PC-3 (cell line): ENCODE data around the gene ARHGEF7. TPM values are rescaled to one million over a fixed set of nuclear protein-coding genes. Genes with fewer than 3 reads are reported as not detected.
"Not testable (repeated sequence)": the region's sequence is repeated elsewhere in the genome, so short reads cannot be mapped to it uniquely, and the experiment has no call there.

Source experiments
- ATAC-seq: fragments of 200-7000 bp; cut with Tn5 transposase; 2 replicates; pipeline ENCODE4 v1.9.1; 2020; ENCODE audit warnings: mild to moderate bottlenecking, moderate library complexity
- BruUV-seq: library from RNA; stranded (reverse); fragments of 400-500 nt; replicated peaks from 2 replicates; lab custom pipeline; 2021; lab: Mats Ljungman, UMichigan
- CTCF ChIA-PET: fragments of 300-600 bp; sonication (Branson Sonifier 250); formaldehyde crosslinking; loops from one replicate; lab custom pipeline; 2022; ENCODE audit warnings: antibody characterized with exemption; lab: Charles Lee
- POLR2A ChIA-PET: fragments of 300-600 bp; sonication (Branson Sonifier 250); formaldehyde crosslinking; loops from one replicate; lab custom pipeline; 2022; ENCODE audit warnings: antibody characterized with exemption; ENCODE audit not compliant: unreplicated experiment; lab: Charles Lee
- DNase-seq: peaks from one replicate; pipeline ENCODE4 v3.0.0-alpha.2; 2015
- H2AFZ ChIP-seq: fragments of 300-600 bp; sonication (generic); 2 replicates; pipeline ENCODE4 v1.6.0; 2016; ENCODE audit warnings: antibody characterized with exemption, low read length
- H3F3A ChIP-seq: fragments of 300-600 bp; sonication (generic); one replicate; pipeline ENCODE4 v1.6.0; 2017; ENCODE audit warnings: antibody characterized with exemption, low read length, control low read depth, mild to moderate bottlenecking; ENCODE audit not compliant: unreplicated experiment
- H3K27ac ChIP-seq: fragments of 300-600 bp; sonication (generic); 2 replicates; pipeline ENCODE4 v1.5.1; 2016; ENCODE audit warnings: mild to moderate bottlenecking, low read length
- H3K27me3 ChIP-seq: fragments of 300-600 bp; sonication (generic); 2 replicates; pipeline ENCODE4 v1.6.1; 2016; ENCODE audit warnings: low read length, mixed read lengths
- H3K36me3 ChIP-seq: fragments of 300-600 bp; sonication (generic); 2 replicates; pipeline ENCODE4 v1.6.1; 2016; ENCODE audit warnings: low read depth, mixed run types, low read length, mixed read lengths
- H3K4me1 ChIP-seq: fragments of 300-600 bp; sonication (generic); 2 replicates; pipeline ENCODE4 v1.5.1; 2016; ENCODE audit warnings: low read length; ENCODE audit not compliant: insufficient read depth
- H3K4me2 ChIP-seq: fragments of 300-600 bp; sonication (generic); 2 replicates; pipeline ENCODE4 v1.6.0; 2016; ENCODE audit warnings: low read length
- H3K4me3 ChIP-seq: fragments of 300-600 bp; sonication (generic); 2 replicates; pipeline ENCODE4 v1.5.1; 2016; ENCODE audit warnings: mild to moderate bottlenecking, low read length, mixed read lengths
- H3K79me2 ChIP-seq: fragments of 300-600 bp; sonication (generic); 2 replicates; pipeline ENCODE4 v1.6.1; 2017; ENCODE audit warnings: low read length, mixed read lengths
- H3K9ac ChIP-seq: fragments of 300-600 bp; sonication (generic); 2 replicates; pipeline ENCODE4 v1.6.0; 2016; ENCODE audit warnings: mild to moderate bottlenecking, low read length
- H3K9me2 ChIP-seq: fragments of 300-600 bp; sonication (generic); replicated peaks from 2 replicates; pipeline ENCODE4 v1.6.1; 2016; ENCODE audit warnings: mixed run types, low read length, mixed read lengths
- H3K9me3 ChIP-seq: fragments of 300-600 bp; sonication (generic); 2 replicates; pipeline ENCODE4 v1.6.1; 2016; ENCODE audit warnings: low read length, mixed read lengths
- H4K20me1 ChIP-seq: fragments of 300-600 bp; sonication (generic); 2 replicates; pipeline ENCODE4 v1.6.1; 2016; ENCODE audit warnings: low read length, mixed read lengths
- CTCF ChIP-seq: fragments of 300-600 bp; sonication (generic); conservative IDR thresholded peaks from 2 replicates; pipeline ENCODE4 v1.5.1; 2017; ENCODE audit warnings: antibody characterized with exemption, low read depth, mild to moderate bottlenecking, low read length
- EZH2phosphoT487 ChIP-seq: fragments of 300-600 bp; sonication (generic); IDR thresholded peaks from 2 replicates; pipeline ENCODE4 v1.6.1; 2018; ENCODE audit warnings: mild to moderate bottlenecking, antibody characterized with exemption, low read length, borderline replicate concordance
- intact Hi-C: fragments of 100-400 bp; cut with micrococcal nuclease; formaldehyde crosslinking; loops from 2 replicates; pipeline ENCODE4 v1.9.0; 2023
- total RNA-seq: library from RNA; depleted of rRNA; stranded (reverse); fragments of >200 nt; gene quantifications from 2 replicates; pipeline ENCODE4 v1.2.3, GENCODE V29; 2014

The ARHGEF7 gene
- total RNA-seq, 1 experiment from 2014 or later, result 14.7 TPM

DNA sequence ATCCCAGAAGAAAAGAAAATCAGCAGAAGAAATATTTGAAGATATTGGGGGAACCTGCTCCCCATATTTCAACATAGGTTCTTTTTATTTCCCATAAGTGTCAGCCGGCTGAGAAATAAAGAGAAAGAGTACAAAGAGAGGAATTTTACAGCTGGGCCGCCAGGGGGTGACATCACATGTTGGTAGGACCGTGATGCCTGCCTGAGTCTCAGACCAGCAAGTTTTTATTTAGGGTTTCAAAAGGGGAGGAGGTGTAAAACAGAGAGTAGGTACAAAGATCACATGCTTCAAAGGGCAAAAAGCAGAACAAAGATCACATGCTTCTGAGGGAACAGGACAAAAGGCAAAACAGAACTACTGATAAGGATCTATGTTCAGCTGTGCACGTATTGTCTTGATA, 44.0 kb upstream of the ARHGEF7 start:
- CTCF ChIA-PET, result not testable (repeated sequence)

GRCh38 chr13:111071526-111071925, 43.6 kb upstream of the ARHGEF7 start:
- intact Hi-C loops, H3F3A ChIP-seq, H3K9me3 ChIP-seq, POLR2A ChIA-PET, H3K36me3 ChIP-seq, H3K9ac ChIP-seq, DNase-seq, H3K79me2 ChIP-seq, H3K27me3 ChIP-seq, H2AFZ ChIP-seq, H3K27ac ChIP-seq, H3K4me1 ChIP-seq, BruUV-seq, H3K4me2 ChIP-seq, ATAC-seq, H4K20me1 ChIP-seq, H3K9me2 ChIP-seq, H3K4me3 ChIP-seq: not testable (repeated sequence)
- CTCF ChIA-PET, result interaction anchor here (0.7 kb wide), 1 partner anchor 478 kb away, joined by 3 read pairs; no protein-coding TSS in a partner anchor

More for the DNA sequence above, 44.0 kb upstream of the ARHGEF7 start:
- 0 out of 2 replicates have a peak, but pooled peaks have one; percentile 21 for TF ChIP-seq CTCF
- intact Hi-C loops, H3K27ac ChIP-seq, H3K9me2 ChIP-seq, H3K9ac ChIP-seq, H4K20me1 ChIP-seq, H3K79me2 ChIP-seq, BruUV-seq, H3K27me3 ChIP-seq, DNase-seq, H3F3A ChIP-seq, H3K36me3 ChIP-seq, H3K4me2 ChIP-seq, H2AFZ ChIP-seq, ATAC-seq, H3K9me3 ChIP-seq, H3K4me3 ChIP-seq, POLR2A ChIA-PET, H3K4me1 ChIP-seq: not testable (repeated sequence)

DNA sequence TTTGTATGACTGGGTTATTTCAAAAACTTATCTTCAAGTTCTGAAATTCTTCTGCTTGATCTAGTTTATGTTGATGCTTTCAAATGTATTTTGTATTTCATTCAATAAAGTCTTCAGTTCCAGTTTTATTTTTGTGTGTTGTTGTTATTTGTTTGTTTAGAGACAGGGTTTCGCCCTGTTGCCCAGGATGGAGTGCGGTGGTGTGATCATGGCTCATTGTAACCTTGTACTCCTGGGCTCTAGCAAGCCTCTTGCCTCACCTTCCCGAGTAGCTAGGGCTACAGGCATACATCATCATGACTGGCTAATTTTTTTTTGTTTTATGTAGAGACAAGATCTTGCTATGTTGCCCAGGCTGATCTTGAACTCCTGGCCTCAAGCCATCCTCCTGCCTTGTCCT, 40.3 kb upstream of the ARHGEF7 start:
- Histone ChIP-seq H3K9me3 (peaks cover 7% of the 10 kb centered on the region; the same call in 1 of the 2 replicates), H2AFZ (no peak overlapping the region), H3K4me2 (no peak overlapping the region), H3K4me3 (no peak overlapping the region), H3K79me2 (no peaks in the 10 kb centered on the region), H3K9me2 (no peaks in the 10 kb centered on the region), H3F3A (no peaks in the 10 kb centered on the region), H3K9ac (no peak overlapping the region), H3K27ac (no peak overlapping the region), H4K20me1 (no peaks in the 10 kb centered on the region), H3K27me3 (no peaks in the 10 kb centered on the region), H3K36me3 (no peaks in the 10 kb centered on the region), H3K4me1 (no peaks in the 10 kb centered on the region)
- BruUV-seq, result no TSS peak
- DNase-seq (no peak), ATAC-seq (no peak)
- ChIA-PET POLR2A (no interaction called here), CTCF (no interaction called here)
- intact Hi-C loops, result no loop called here
- TF ChIP-seq EZH2phosphoT487 (no peak), CTCF (no peak)
